ENCODE data around the gene DNAJB8.

DNA sequence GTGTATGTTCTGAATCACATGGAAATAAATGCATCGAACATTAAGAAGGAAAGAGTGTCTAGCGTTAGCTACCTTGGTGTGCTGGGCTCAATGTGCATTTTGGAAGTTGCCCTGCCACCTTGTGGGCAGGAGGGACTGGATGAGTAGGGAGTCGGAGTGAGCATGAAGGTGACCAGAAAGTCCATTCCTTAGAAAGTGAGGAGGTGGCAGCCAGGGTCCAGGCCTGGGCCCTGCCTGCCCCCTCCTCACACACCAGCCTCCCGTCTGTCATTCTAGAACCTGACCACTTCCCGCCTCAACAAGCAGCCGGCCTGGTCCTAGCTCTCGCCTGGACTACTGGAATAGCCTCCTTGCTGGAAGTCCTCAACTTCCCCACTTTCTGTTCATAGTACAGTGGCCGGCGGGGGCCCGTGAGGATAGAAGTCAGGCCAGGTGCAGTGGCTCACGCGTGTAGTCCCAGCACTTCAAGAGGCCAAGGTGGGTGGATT is 36.5 kb upstream of the DNAJB8 start:
- TF ChIP-seq, protein P1, sequence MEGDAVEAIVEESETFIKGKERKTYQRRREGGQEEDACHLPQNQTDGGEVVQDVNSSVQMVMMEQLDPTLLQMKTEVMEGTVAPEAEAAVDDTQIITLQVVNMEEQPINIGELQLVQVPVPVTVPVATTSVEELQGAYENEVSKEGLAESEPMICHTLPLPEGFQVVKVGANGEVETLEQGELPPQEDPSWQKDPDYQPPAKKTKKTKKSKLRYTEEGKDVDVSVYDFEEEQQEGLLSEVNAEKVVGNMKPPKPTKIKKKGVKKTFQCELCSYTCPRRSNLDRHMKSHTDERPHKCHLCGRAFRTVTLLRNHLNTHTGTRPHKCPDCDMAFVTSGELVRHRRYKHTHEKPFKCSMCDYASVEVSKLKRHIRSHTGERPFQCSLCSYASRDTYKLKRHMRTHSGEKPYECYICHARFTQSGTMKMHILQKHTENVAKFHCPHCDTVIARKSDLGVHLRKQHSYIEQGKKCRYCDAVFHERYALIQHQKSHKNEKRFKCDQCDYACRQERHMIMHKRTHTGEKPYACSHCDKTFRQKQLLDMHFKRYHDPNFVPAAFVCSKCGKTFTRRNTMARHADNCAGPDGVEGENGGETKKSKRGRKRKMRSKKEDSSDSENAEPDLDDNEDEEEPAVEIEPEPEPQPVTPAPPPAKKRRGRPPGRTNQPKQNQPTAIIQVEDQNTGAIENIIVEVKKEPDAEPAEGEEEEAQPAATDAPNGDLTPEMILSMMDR (IDR thresholded peaks at IDR 0.05; ENCODE audit: low read depth, low read length, missing input control) = peak; percentile 11
- no peak for TF ChIP-seq FOXA1 (IDR thresholded peaks at IDR 0.05)
